ENCODE data around the gene GNS.

DNA sequence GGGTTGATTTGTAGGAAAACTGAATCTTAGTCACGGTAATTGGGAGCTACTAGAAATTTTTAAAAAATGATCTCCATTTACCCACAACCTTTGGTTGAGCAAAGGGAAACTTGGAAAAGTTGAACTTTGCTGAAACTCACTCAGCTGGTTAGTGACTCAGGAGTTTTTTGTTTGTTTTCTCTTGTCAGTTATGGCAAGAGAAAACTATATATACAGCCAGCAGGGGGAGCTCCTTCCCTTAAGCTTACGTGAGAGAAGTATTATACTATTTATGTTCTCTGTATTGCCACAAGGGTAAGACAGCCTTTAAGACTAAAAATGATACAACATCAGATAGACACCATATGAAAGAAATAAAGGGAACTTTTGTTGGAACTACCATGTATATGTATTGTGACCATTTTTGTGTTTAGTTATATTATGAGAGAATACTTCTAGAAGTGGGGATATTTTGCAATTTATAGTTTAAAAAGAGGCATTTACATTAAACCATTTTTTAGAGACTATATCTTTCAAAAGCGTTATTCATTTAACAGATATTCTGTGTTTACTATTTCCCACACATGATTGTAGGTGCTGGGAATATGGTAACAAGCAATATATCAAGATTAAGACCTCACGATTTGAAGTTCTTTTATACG lies 37.1 kb upstream of the GNS start:
- TF ChIP-seq, protein P1, sequence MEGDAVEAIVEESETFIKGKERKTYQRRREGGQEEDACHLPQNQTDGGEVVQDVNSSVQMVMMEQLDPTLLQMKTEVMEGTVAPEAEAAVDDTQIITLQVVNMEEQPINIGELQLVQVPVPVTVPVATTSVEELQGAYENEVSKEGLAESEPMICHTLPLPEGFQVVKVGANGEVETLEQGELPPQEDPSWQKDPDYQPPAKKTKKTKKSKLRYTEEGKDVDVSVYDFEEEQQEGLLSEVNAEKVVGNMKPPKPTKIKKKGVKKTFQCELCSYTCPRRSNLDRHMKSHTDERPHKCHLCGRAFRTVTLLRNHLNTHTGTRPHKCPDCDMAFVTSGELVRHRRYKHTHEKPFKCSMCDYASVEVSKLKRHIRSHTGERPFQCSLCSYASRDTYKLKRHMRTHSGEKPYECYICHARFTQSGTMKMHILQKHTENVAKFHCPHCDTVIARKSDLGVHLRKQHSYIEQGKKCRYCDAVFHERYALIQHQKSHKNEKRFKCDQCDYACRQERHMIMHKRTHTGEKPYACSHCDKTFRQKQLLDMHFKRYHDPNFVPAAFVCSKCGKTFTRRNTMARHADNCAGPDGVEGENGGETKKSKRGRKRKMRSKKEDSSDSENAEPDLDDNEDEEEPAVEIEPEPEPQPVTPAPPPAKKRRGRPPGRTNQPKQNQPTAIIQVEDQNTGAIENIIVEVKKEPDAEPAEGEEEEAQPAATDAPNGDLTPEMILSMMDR (IDR thresholded peaks at IDR 0.05): peak in 2 of 3 experiments; percentile 31 to 77
- TF ChIP-seq POLR2A (IDR thresholded peaks at IDR 0.05): no peak

Measured in testis (tissue), 2 donors.